GM12878 (cell line): ENCODE results near the gene ATOH7. TPM values are rescaled to one million over a fixed set of nuclear protein-coding genes. Genes with fewer than 3 reads are reported as not detected.
A peak's percentile ranks its signal among the peaks of the same experiment; 100 is the strongest.

Experiments used
- ATAC-seq: fragments of 200-7000 bp; cut with Tn5 transposase; 3 replicates; pipeline ENCODE4 v1.9.1; 2020; ENCODE audit warnings: mild to moderate bottlenecking, moderate library complexity
- Bru-seq: library from RNA; stranded (reverse); fragments of 400-500 nt; gene quantifications from one replicate; lab custom pipeline; 2021; lab: Mats Ljungman, UMichigan
- BruChase-seq, 2 experiments: library from RNA; stranded (reverse); fragments of 400-500 nt; gene quantifications; one replicate each; lab custom pipeline; 2021; lab: Mats Ljungman, UMichigan
- BruUV-seq: library from RNA; stranded (reverse); fragments of 400-500 nt; replicated peaks from 2 replicates; lab custom pipeline; 2021; lab: Mats Ljungman, UMichigan
- CTCF ChIA-PET: fragments of 300-600 bp; sonication (Branson Sonifier 250); formaldehyde crosslinking; extraction: SDS; loops from one replicate; lab custom pipeline; 2021; ENCODE audit warnings: inconsistent platforms; lab: Yijun Ruan, JAX
- POLR2A ChIA-PET: fragments of 350-600 bp; formaldehyde crosslinking; extraction: SDS; loops from one replicate; lab custom pipeline; 2021; ENCODE audit warnings: inconsistent platforms; lab: Charles Lee
- RAD21 ChIA-PET: fragments of 300-600 bp; sonication (Branson Sonifier 250); formaldehyde crosslinking; loops from one replicate; lab custom pipeline; 2023; ENCODE audit warnings: antibody characterized with exemption; ENCODE audit not compliant: unreplicated experiment; lab: Charles Lee
- SMC1A ChIA-PET: fragments of 300-600 bp; sonication (Branson Sonifier 250); formaldehyde crosslinking; loops from one replicate; lab custom pipeline; 2023; ENCODE audit not compliant: unreplicated experiment, uncharacterized antibody; lab: Charles Lee
- DNase-seq: peaks from one replicate; pipeline ENCODE4 v3.0.0-alpha.2; 2011; ENCODE audit warnings: low read depth, low spot score
- FAIRE-seq: peaks from 3 replicates; lab custom pipeline; 2011; peaks lifted over from hg19 to GRCh38; lab: Jason Lieb, UNC
- H2AFZ ChIP-seq: 2 replicates; pipeline ENCODE4 v1.6.0; 2011; ENCODE audit warnings: low read depth, low read length, control low read depth; ENCODE audit not compliant: control insufficient read depth
- H3K27ac ChIP-seq: 2 replicates; pipeline ENCODE4 v1.5.1; 2011; ENCODE audit warnings: control low read depth; ENCODE audit not compliant: control insufficient read depth, insufficient read depth
- H3K27me3 ChIP-seq, 2 experiments: replicated peaks in 1 of 2; 2 replicates each; pipeline versions ENCODE4 v1.6.0 to v1.6.1; 2011; ENCODE audit warnings: low read length in 1 of 2; ENCODE audit not compliant: control insufficient read depth in 2 of 2, insufficient read depth in 2 of 2
- H3K36me3 ChIP-seq, 2 experiments: 2 replicates each; pipeline ENCODE4 v1.5.1; 2011; ENCODE audit warnings: low read length in 1 of 2; ENCODE audit not compliant: control insufficient read depth in 2 of 2, insufficient read depth in 2 of 2
- H3K4me1 ChIP-seq: 2 replicates; pipeline ENCODE4 v1.6.1; 2011; ENCODE audit warnings: mild to moderate bottlenecking, low read length, moderate library complexity, mixed read lengths; ENCODE audit not compliant: control insufficient read depth, insufficient read depth
- H3K4me2 ChIP-seq: 2 replicates; pipeline ENCODE4 v1.6.0; 2011; ENCODE audit warnings: control low read depth; ENCODE audit not compliant: control insufficient read depth, insufficient read depth
- H3K4me3 ChIP-seq: fragments of 200-600 bp; sonication (generic); 2 replicates; pipeline ENCODE4 v1.5.1; 2016
- H3K79me2 ChIP-seq: 2 replicates; pipeline ENCODE4 v1.6.0; 2011; ENCODE audit warnings: low read length; ENCODE audit not compliant: control insufficient read depth, insufficient read depth
- H3K9ac ChIP-seq: 2 replicates; pipeline ENCODE4 v1.8.0; 2011; ENCODE audit warnings: low read length, control low read depth, mixed read lengths; ENCODE audit not compliant: control insufficient read depth, insufficient read depth
- H3K9me3 ChIP-seq: replicated peaks from 3 replicates; pipeline ENCODE4 v1.5.1; 2011; ENCODE audit warnings: mild to moderate bottlenecking, low read length; ENCODE audit not compliant: control insufficient read depth, insufficient read depth
- H4K20me1 ChIP-seq: 2 replicates; pipeline ENCODE4 v1.6.0; 2011; ENCODE audit not compliant: control insufficient read depth, insufficient read depth
- BCL3 ChIP-seq: IDR thresholded peaks from 2 replicates; pipeline ENCODE4 v1.6.1; 2011; ENCODE audit warnings: borderline replicate concordance, low read depth, mild to moderate bottlenecking, moderate library complexity, low read length; ENCODE audit not compliant: insufficient read depth, poor library complexity, severe bottlenecking
- BRCA1 ChIP-seq: IDR thresholded peaks from 2 replicates; pipeline ENCODE4 v1.6.1; 2011; ENCODE audit warnings: low read depth, low read length, improper control_type of control experiment
- CBFB ChIP-seq: IDR thresholded peaks from 2 replicates; pipeline ENCODE4 v1.6.1; 2016; ENCODE audit warnings: antibody characterized with exemption, low read depth
- CBX3 ChIP-seq: fragments of 200-600 bp; sonication (generic); IDR thresholded peaks from 2 replicates; pipeline ENCODE4 v1.6.1; 2016; ENCODE audit warnings: low read depth, borderline replicate concordance
- CUX1 ChIP-seq: IDR thresholded peaks from 2 replicates; pipeline ENCODE4 v1.6.1; 2012; ENCODE audit warnings: improper control_type of control experiment, low read depth, low read length; ENCODE audit not compliant: insufficient replicate concordance
- EGR1 ChIP-seq, 2 experiments: IDR thresholded peaks; 1 replicate in 1 of 2; 2 replicates in 1 of 2; pipeline ENCODE4 v1.6.1; 2011 to 2012; ENCODE audit warnings: low read depth in 2 of 2, low read length in 2 of 2, borderline replicate concordance in 1 of 2, mild to moderate bottlenecking in 1 of 2, moderate library complexity in 1 of 2
- JUNB ChIP-seq: IDR thresholded peaks from 2 replicates; pipeline ENCODE4 v1.6.1; 2016; ENCODE audit warnings: antibody characterized with exemption, mild to moderate bottlenecking
- MLLT1 ChIP-seq: fragments of 450-650 bp; IDR thresholded peaks from 2 replicates; pipeline ENCODE4 v1.6.1; 2016; ENCODE audit warnings: mild to moderate bottlenecking
- MTA3 ChIP-seq: IDR thresholded peaks from 2 replicates; pipeline ENCODE4 v1.6.1; 2012; ENCODE audit warnings: low read length, inconsistent platforms, borderline replicate concordance
- NR2F1 ChIP-seq: fragments of 450-650 bp; conservative IDR thresholded peaks from 2 replicates; pipeline ENCODE4 v1.6.1; 2017; ENCODE audit warnings: mild to moderate bottlenecking
- PAX8 ChIP-seq: fragments of 450-650 bp; IDR thresholded peaks from 2 replicates; pipeline ENCODE4 v1.6.1; 2017; ENCODE audit warnings: mild to moderate bottlenecking, moderate library complexity
- RUNX3 ChIP-seq: IDR thresholded peaks from 2 replicates; pipeline ENCODE4 v1.6.1; 2012; ENCODE audit warnings: low read length, inconsistent platforms
- SMAD5 ChIP-seq: IDR thresholded peaks from 2 replicates; pipeline ENCODE4 v1.6.1; 2016; ENCODE audit warnings: antibody characterized with exemption, low read depth
- SREBF2 ChIP-seq: IDR thresholded peaks from 2 replicates; pipeline ENCODE4 v1.6.1; 2012; ENCODE audit warnings: mild to moderate bottlenecking, low read length
- WGBS: methylation state at CpG from one replicate; pipeline ENCODE4 v1.1.6; 2016; ENCODE audit warnings: low lambda C conversion rate; ENCODE audit not compliant: insufficient replicate concordance, insufficient coverage; ENCODE audit errors: missing lambda C conversion rate; 5-methylcytosine and 5-hydroxymethylcytosine counted together
- in situ Hi-C: fragments of 300-500 bp; cut with MboI; formaldehyde crosslinking; loops from 9 replicates; pipeline ENCODE4 v1.14.3; 2018; ENCODE audit warnings: mixed read lengths
- intact Hi-C: fragments of 100-400 bp; cut with micrococcal nuclease; formaldehyde crosslinking; loops from one replicate; pipeline ENCODE4 v1.14.2; 2022; ENCODE audit not compliant: unreplicated experiment
- long read RNA-seq, 2 experiments: library from polyadenylated mRNA; unstranded; transcript quantifications; one replicate each; pipeline ENCODE4 v2.0.0, GENCODE V29; 2019 to 2020
- polyA minus RNA-seq, 3 experiments: library from RNA; depleted of rRNA, polyadenylated mRNA; stranded (reverse); fragments of >200 nt; gene quantifications; 2 replicates each; pipeline ENCODE4 v1.2.3, GENCODE V29; 2011
- polyA plus RNA-seq, 11 experiments: library from polyadenylated mRNA; depleted of rRNA in 4 of 11; unstranded in 6 of 11; stranded (reverse) in 5 of 11; fragments of >200 nt; fragmentation: Nextera tagmentation in 4 of 11; fragmentation: Illumina TruSeq in 1 of 11; extraction: Ambion mirVana in 4 of 11; extraction: Trizol in 1 of 11; gene quantifications; 1 replicate in 1 of 11; 2 replicates in 10 of 11; pipeline versions ENCODE4 v1.2.1 to v1.2.3, GENCODE V29; 2011 to 2016; ENCODE audit warnings: inconsistent platforms in 2 of 11, missing spikeins in 2 of 11, low read depth in 1 of 11
- total RNA-seq, 4 experiments: library from RNA; depleted of rRNA in 3 of 4; stranded (reverse); fragments of >200 nt in 3 of 4; fragmentation: Illumina TruSeq in 1 of 4; extraction: Trizol in 1 of 4; gene quantifications; 2 replicates each; pipeline versions ENCODE4 v1.2.1 to v1.2.3, GENCODE V29; 2013 to 2021

ATOH7 gene
- total RNA-seq (2013; cell fraction: nucleolus; rRNA removed): not detected in 2 replicates
- not detected in 2 replicates for total RNA-seq (2014; rRNA removed)
- total RNA-seq (2014; rRNA removed; fragmentation: Illumina TruSeq; extraction: Trizol): not detected in 2 replicates
- total RNA-seq (2021): not detected in 2 replicates
- polyA plus RNA-seq (2011; ENCODE audit: low read depth): not detected
- polyA plus RNA-seq (2011; rRNA removed): not detected in 2 replicates
- polyA plus RNA-seq (2011; cell fraction: cytosol; rRNA removed): 0.04 TPM in 1 of 2 replicates, not detected in the other
- not detected in 2 replicates for polyA plus RNA-seq (2011; cell fraction: nucleus; rRNA removed)
- polyA plus RNA-seq (2012): not detected in 2 replicates
- polyA plus RNA-seq (2014; fragmentation: Illumina TruSeq; extraction: Trizol): not detected in 2 replicates
- polyA plus RNA-seq (2014; fragmentation: Nextera tagmentation; extraction: Ambion mirVana): not detected
- not detected in 2 replicates for polyA plus RNA-seq (2014; rRNA removed)
- polyA plus RNA-seq (2016; fragmentation: Nextera tagmentation; extraction: Ambion mirVana): not detected
- not detected in 2 replicates for polyA minus RNA-seq (2011; rRNA and poly(A)+ RNA removed)
- polyA minus RNA-seq (2011; cell fraction: cytosol; rRNA and poly(A)+ RNA removed): not detected in 2 replicates
- not detected in 2 replicates for polyA minus RNA-seq (2011; cell fraction: nucleus; rRNA and poly(A)+ RNA removed)
- percentile 20 among the genes with signal in this experiment for Bru-seq, nascent RNA
- percentile 34 among the genes with signal in this experiment for BruChase-seq, experiment 1, labeled RNA remaining after a 6-hour chase
- not detected for BruChase-seq, experiment 2, labeled RNA remaining after a 2-hour chase
- long read RNA-seq, experiment 1: 0 reads
- long read RNA-seq, experiment 2: 0 reads

- Histone ChIP-seq H3K4me1 (peaks cover 5% of the 10 kb centered on the region; the same call in 1 of the 2 replicates), H3K27me3 (peaks cover 0 to 4% of the 10 kb centered on the region in 2 experiments; a peak in 3 of 4 replicates), H3K4me3 (peak within 1 kb of the TSS; percentile 61; the same call in 1 of the 2 replicates), H3K9ac (peak within 1 kb of the TSS; percentile 15; the same call in 1 of the 2 replicates), H3K27ac (no peak within 1 kb of the TSS), H4K20me1 (no peaks in the 10 kb centered on the region), H3K4me2 (peak within 1 kb of the TSS; percentile 97), H3K79me2 (no peaks in the 10 kb centered on the region), H3K9me3 (no peaks in the 10 kb centered on the region), H3K36me3 (no peaks in the 10 kb centered on the region), H2AFZ (peak within 1 kb of the TSS; percentile 98)
- ATAC-seq (no peak), FAIRE-seq (no peak), DNase-seq (no peak)
- BruUV-seq: no TSS peak
- in situ Hi-C loops (no loop called here), intact Hi-C loops (no loop called here)
- WGBS: 69% methylated on average over 13 of the region's 13 CpGs
- ChIA-PET CTCF (interaction anchor here (0.8 kb wide), 1 partner anchor 19 kb away, joined by 3 read pairs; no protein-coding TSS in a partner anchor), RAD21 (no interaction called here), SMC1A (interaction anchor here (0.6 to 1.0 kb wide), 4 partner anchors 17 to 185 kb away, joined by 3 to 5 read pairs (median 3); no protein-coding TSS in a partner anchor), POLR2A (no interaction called here)
- TF ChIP-seq MTA3: no peak
- no peak for TF ChIP-seq JUNB
- no peak for TF ChIP-seq EGR1 (IDR thresholded peaks at IDR 0.05; ENCODE audit: borderline replicate concordance in 1 of 2, low read depth in 2 of 2, low read length in 2 of 2)
- TF ChIP-seq BRCA1: no peak
- no peak for TF ChIP-seq CBFB
- TF ChIP-seq MLLT1: no peak
- TF ChIP-seq PAX8: no peak
- TF ChIP-seq SMAD5: no peak
- TF ChIP-seq SREBF2: no peak
- no peak for TF ChIP-seq BCL3
- no peak for TF ChIP-seq CBX3
- no peak for TF ChIP-seq CUX1
- TF ChIP-seq NR2F1: no peak
- no peak for TF ChIP-seq RUNX3
These were observed at the start of gene ATOH7 for GRCh38 chr10:68231817-68232251. ATOH7 (minus strand) TSS chr10:68232113; CDS start chr10:68231677, 436 bp downstream.
